K562 (cell line): Measurements from ENCODE around the gene PYHIN1. TPM values are rescaled to one million over a fixed set of nuclear protein-coding genes. Genes with fewer than 3 reads are reported as not detected.

Experiments used
- ATAC-seq: fragments of 200-7000 bp; cut with Tn5 transposase; 3 replicates; pipeline ENCODE4 v1.9.1; 2020; ENCODE audit warnings: moderate library complexity
- BruUV-seq: library from RNA; stranded (reverse); fragments of 400-500 nt; replicated peaks from 2 replicates; lab custom pipeline; 2021; lab: Mats Ljungman, UMichigan
- CTCF ChIA-PET: fragments of 300-600 bp; formaldehyde crosslinking; extraction: SDS; loops from one replicate; lab custom pipeline; 2021; ENCODE audit warnings: low intra/inter-chr PET ratio; lab: Yijun Ruan, JAX
- POLR2A ChIA-PET: fragments of 300-600, 350-650 bp; sonication (Branson Sonifier 250); formaldehyde crosslinking; extraction: SDS; loops from one replicate; lab custom pipeline; 2021; ENCODE audit warnings: antibody characterized with exemption, inconsistent platforms; lab: Yijun Ruan, JAX
- DNase-seq, 4 experiments: peaks; one replicate each; pipeline versions ENCODE4 v3.0.0 to v3.0.0-alpha.2; 2011 to 2018; ENCODE audit warnings: low spot score in 3 of 4, mixed read lengths in 3 of 4; ENCODE audit errors: extremely low read depth in 1 of 4
- FAIRE-seq: peaks from 2 replicates; lab custom pipeline; 2011; peaks lifted over from hg19 to GRCh38; lab: Jason Lieb, UNC
- H2AFZ ChIP-seq: 2 replicates; pipeline ENCODE4 v1.6.0; 2011; ENCODE audit warnings: low read depth, low read length, control low read depth, inconsistent platforms
- H3K27ac ChIP-seq: fragments of 200-600 bp; 3 replicates; pipeline ENCODE4 v1.8.0; 2011; ENCODE audit warnings: low read depth, mild to moderate bottlenecking, control low read depth, inconsistent platforms, low read length, moderate library complexity, mixed read lengths; ENCODE audit errors: extremely low read depth
- H3K27me3 ChIP-seq, 2 experiments: fragments of 300-600 bp in 1 of 2; 2 replicates in 1 of 2; 3 replicates in 1 of 2; pipeline versions ENCODE4 v1.6.0 to v1.8.0; 2011; ENCODE audit warnings: inconsistent platforms in 2 of 2, low read length in 2 of 2, mild to moderate bottlenecking in 1 of 2, mixed read lengths in 1 of 2, moderate library complexity in 1 of 2; ENCODE audit not compliant: control insufficient read depth in 2 of 2, insufficient read depth in 2 of 2
- H3K36me3 ChIP-seq: fragments of 300-600 bp; 3 replicates; pipeline ENCODE4 v1.8.0; 2011; ENCODE audit warnings: mild to moderate bottlenecking, low read length, inconsistent platforms; ENCODE audit not compliant: control insufficient read depth, insufficient read depth
- H3K4me1 ChIP-seq, 2 experiments: fragments of 200-600 bp in 1 of 2; replicated peaks in 1 of 2; 2 replicates in 1 of 2; 3 replicates in 1 of 2; pipeline versions ENCODE4 v1.5.1 to v1.8.0; 2011; ENCODE audit warnings: inconsistent platforms in 2 of 2, low read length in 2 of 2, mild to moderate bottlenecking in 1 of 2, mixed read lengths in 1 of 2, moderate library complexity in 1 of 2; ENCODE audit not compliant: control insufficient read depth in 2 of 2, insufficient read depth in 2 of 2
- H3K4me2 ChIP-seq: 2 replicates; pipeline ENCODE4 v1.6.1; 2011; ENCODE audit warnings: low read length, control low read depth, inconsistent platforms, mixed read lengths; ENCODE audit not compliant: insufficient read depth
- H3K4me3 ChIP-seq: fragments of 200-600 bp; sonication (generic), shearing (Covaris generic); 2 replicates; pipeline ENCODE4 v1.5.1; 2016; ENCODE audit warnings: control low read depth, inconsistent platforms
- H3K79me2 ChIP-seq: fragments of 200-600 bp; 3 replicates; pipeline ENCODE4 v1.8.0; 2011; ENCODE audit warnings: low read length, inconsistent platforms; ENCODE audit not compliant: control insufficient read depth, insufficient read depth
- H3K9ac ChIP-seq, 2 experiments: 2 replicates each; pipeline versions ENCODE4 v1.6.0 to v1.6.1; 2011; ENCODE audit warnings: low read depth in 2 of 2, low read length in 2 of 2, control low read depth in 1 of 2, inconsistent platforms in 1 of 2, mild to moderate bottlenecking in 1 of 2, mixed read lengths in 1 of 2; ENCODE audit not compliant: insufficient read depth in 1 of 2
- H3K9me1 ChIP-seq: one replicate; pipeline ENCODE4 v1.6.0; 2011; ENCODE audit warnings: inconsistent platforms, mild to moderate bottlenecking, low read length, moderate library complexity; ENCODE audit not compliant: control insufficient read depth, insufficient read depth
- H3K9me3 ChIP-seq: replicated peaks from 2 replicates; pipeline ENCODE4 v1.5.1; 2011; ENCODE audit warnings: low read depth, low read length, inconsistent platforms; ENCODE audit not compliant: control insufficient read depth, insufficient read depth
- H4K20me1 ChIP-seq: replicated peaks from 2 replicates; pipeline ENCODE4 v1.6.1; 2011; ENCODE audit warnings: low read length, inconsistent platforms, mixed read lengths; ENCODE audit not compliant: control insufficient read depth, insufficient read depth
- CC2D1A ChIP-seq: fragments of 450-650 bp; IDR thresholded peaks from 2 replicates; pipeline ENCODE4 v1.6.1; 2017; ENCODE audit warnings: mild to moderate bottlenecking
- GABPB2 ChIP-seq: fragments of 250-450 bp; sonication (Bioruptor Pico); conservative IDR thresholded peaks from 2 replicates; pipeline ENCODE4 v1.5.1; 2021; ENCODE audit warnings: mild to moderate bottlenecking
- ILK ChIP-seq: fragments of 450-650 bp; IDR thresholded peaks from 2 replicates; pipeline ENCODE4 v1.6.1; 2016; ENCODE audit warnings: missing genetic modification characterization, low read depth, mild to moderate bottlenecking, missing compliant biosample characterization, moderate library complexity, borderline replicate concordance
- MITF ChIP-seq: IDR thresholded peaks from 2 replicates; pipeline ENCODE4 v1.6.1; 2014; ENCODE audit warnings: antibody characterized with exemption
- MYC ChIP-seq, 2 experiments: fragments of 250-450 bp in 1 of 2; sonication (Bioruptor Pico) in 1 of 2; IDR thresholded peaks; 2 replicates each; pipeline versions ENCODE4 v1.5.1 to v1.6.1; 2012 to 2021; ENCODE audit warnings: low read depth in 2 of 2, borderline replicate concordance in 1 of 2, improper control_type of control experiment in 1 of 2, low read length in 1 of 2, mild to moderate bottlenecking in 1 of 2, moderate library complexity in 1 of 2
- POLR2AphosphoS2 ChIP-seq: IDR thresholded peaks from 2 replicates; pipeline ENCODE4 v1.6.1; 2012; ENCODE audit warnings: low read length, improper control_type of control experiment
- TSHZ1 ChIP-seq: fragments of 250-450 bp; sonication (Bioruptor Pico); IDR thresholded peaks from 2 replicates; pipeline ENCODE4 v1.4.0; 2020; ENCODE audit warnings: mild to moderate bottlenecking, moderate library complexity
- ZNF282 ChIP-seq: sonication (generic); formaldehyde crosslinking; IDR thresholded peaks from 2 replicates; pipeline ENCODE4 v1.8.1; 2023; ENCODE audit warnings: missing genetic modification reagents
- ZNF586 ChIP-seq: fragments of 450-650 bp; formaldehyde crosslinking; conservative IDR thresholded peaks from 2 replicates; pipeline ENCODE4 v1.4.0; 2020; ENCODE audit warnings: mild to moderate bottlenecking, moderate library complexity
- ZNF644 ChIP-seq: fragments of 200-800 bp; sonication (Bioruptor generic); IDR thresholded peaks from 2 replicates; pipeline ENCODE4 v1.6.1; 2016; ENCODE audit warnings: low read depth, missing genetic modification characterization, missing compliant biosample characterization
- WGBS: fragments of 100-300 bp; shearing (Covaris generic); methylation state at CpG from one replicate; pipeline ENCODE4 v1.1.6; 2016; ENCODE audit warnings: low coverage, mixed read lengths; ENCODE audit not compliant: insufficient coverage; ENCODE audit errors: missing lambda C conversion rate; 5-methylcytosine and 5-hydroxymethylcytosine counted together
- in situ Hi-C: fragments of 300-500 bp; cut with MboI; formaldehyde crosslinking; loops from 4 replicates; pipeline ENCODE4 v1.15.0; 2018; ENCODE audit warnings: inconsistent platforms, mixed read lengths
- intact Hi-C: fragments of 100-400 bp; cut with micrococcal nuclease; formaldehyde crosslinking; loops from 2 replicates; pipeline ENCODE4 v1.14.2; 2022
- polyA plus RNA-seq, 8 experiments: library from polyadenylated mRNA; depleted of rRNA in 4 of 8; stranded (reverse) in 5 of 8; unstranded in 3 of 8; fragments of >200 nt; fragmentation: Nextera tagmentation in 2 of 8; fragmentation: Illumina TruSeq in 1 of 8; extraction: Ambion mirVana in 2 of 8; extraction: Trizol in 1 of 8; gene quantifications; 2 replicates each; pipeline versions ENCODE4 v1.2.1 to v1.2.3, GENCODE V29; 2011 to 2014; ENCODE audit warnings: inconsistent platforms in 1 of 8, missing spikeins in 1 of 8
- total RNA-seq, 7 experiments: library from RNA; depleted of rRNA in 6 of 7; stranded (reverse); fragments of >200 nt in 6 of 7; fragmentation: Illumina TruSeq in 2 of 7; extraction: Trizol in 2 of 7; gene quantifications; 2 replicates each; pipeline versions ENCODE4 v1.2.1 to v1.2.3, GENCODE V29; 2011 to 2021; ENCODE audit warnings: low replicate concordance in 1 of 7
- TF ChIP-seq, protein P1 (sequence below): sonication (generic); formaldehyde crosslinking; IDR thresholded peaks from 2 replicates; pipeline ENCODE4 v1.8.0; 2023; ENCODE audit warnings: mild to moderate bottlenecking, missing genetic modification reagents
- TF ChIP-seq, protein P2 (sequence below): fragments of 450-650 bp; IDR thresholded peaks from 2 replicates; pipeline ENCODE4 v1.6.1; 2016

PYHIN1 gene
- total and polyA plus RNA-seq, 9 of the 15 experiments (the other 6 are each of a cell fraction or from before 2014, with no cell fraction given), result not detected

DNA sequence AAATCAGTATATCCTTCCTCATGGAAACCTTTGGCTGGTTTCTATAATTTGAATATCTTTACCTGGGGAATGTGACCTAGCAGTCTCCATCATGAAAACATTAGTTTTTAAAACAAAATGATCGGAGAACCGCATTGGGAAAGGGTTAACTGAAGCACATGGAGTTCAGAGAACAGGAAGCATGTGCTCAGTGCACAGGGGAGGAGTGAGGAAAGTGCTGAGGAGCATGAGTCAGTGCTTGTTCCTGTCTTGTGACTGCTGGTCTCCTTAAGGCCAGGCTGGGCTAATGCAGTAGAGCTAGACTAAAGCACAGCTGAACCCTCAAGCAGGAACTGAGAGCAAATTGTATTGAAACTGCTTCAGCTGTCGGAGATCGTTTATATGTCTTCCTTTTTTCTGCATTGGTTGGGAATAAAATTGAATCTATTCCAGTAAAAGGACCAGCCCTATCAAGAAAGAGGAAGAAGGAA is 84.1 kb downstream of the PYHIN1 start:
- peak overlapping the region; percentile 79 for H2AFZ ChIP-seq
- H3K79me2 ChIP-seq, result no peaks in the 10 kb centered on the region
- no peaks in the 10 kb centered on the region for H3K9me1 ChIP-seq
- no peaks in the 10 kb centered on the region; the same call in 1 of the 2 replicates for H3K9me3 ChIP-seq
- H3K36me3 ChIP-seq, result no peaks in the 10 kb centered on the region
- ChIA-PET POLR2A (no interaction called here), CTCF (no interaction called here)
- in situ Hi-C loops, result no loop called here
- FAIRE-seq (no peak), DNase-seq (peak in 2 of 4 experiments; percentile 26 to 72), ATAC-seq (peak; percentile 86)
- no peak overlapping the region; the same call in 2 of the 3 replicates for H3K27ac ChIP-seq
- WGBS, result 12% methylated on average over 4 of the region's 4 CpGs
- H3K4me3 ChIP-seq, result no peak overlapping the region
- H4K20me1 ChIP-seq, result no peaks in the 10 kb centered on the region
- no peak overlapping the region for H3K4me2 ChIP-seq
- H3K27me3 ChIP-seq, result no peaks in the 10 kb centered on the region
- H3K9ac ChIP-seq, result no peak overlapping the region
- H3K4me1 ChIP-seq, result no peaks in the 10 kb centered on the region; a peak in 2 of 5 replicates
- no TSS peak for BruUV-seq
- intact Hi-C loops, result no loop called here
- peak; percentile 85 for TF ChIP-seq MITF
- TF ChIP-seq CC2D1A, result no peak
- peak; percentile 96 for TF ChIP-seq MYC (IDR thresholded peaks at IDR 0.05; ENCODE audit: low read depth, low read length)
- no peak; the same call in 1 of the 2 replicates for TF ChIP-seq MYC (CRISPR knock-in tag; IDR thresholded peaks at IDR 0.05; ENCODE audit: borderline replicate concordance, low read depth)
- no peak for TF ChIP-seq POLR2AphosphoS2
- no peak for TF ChIP-seq TSHZ1
- no peak for TF ChIP-seq ZNF282 (CRISPR knock-in tag)
- no peak for TF ChIP-seq GABPB2 (CRISPR knock-in tag)
- TF ChIP-seq, protein P1, sequence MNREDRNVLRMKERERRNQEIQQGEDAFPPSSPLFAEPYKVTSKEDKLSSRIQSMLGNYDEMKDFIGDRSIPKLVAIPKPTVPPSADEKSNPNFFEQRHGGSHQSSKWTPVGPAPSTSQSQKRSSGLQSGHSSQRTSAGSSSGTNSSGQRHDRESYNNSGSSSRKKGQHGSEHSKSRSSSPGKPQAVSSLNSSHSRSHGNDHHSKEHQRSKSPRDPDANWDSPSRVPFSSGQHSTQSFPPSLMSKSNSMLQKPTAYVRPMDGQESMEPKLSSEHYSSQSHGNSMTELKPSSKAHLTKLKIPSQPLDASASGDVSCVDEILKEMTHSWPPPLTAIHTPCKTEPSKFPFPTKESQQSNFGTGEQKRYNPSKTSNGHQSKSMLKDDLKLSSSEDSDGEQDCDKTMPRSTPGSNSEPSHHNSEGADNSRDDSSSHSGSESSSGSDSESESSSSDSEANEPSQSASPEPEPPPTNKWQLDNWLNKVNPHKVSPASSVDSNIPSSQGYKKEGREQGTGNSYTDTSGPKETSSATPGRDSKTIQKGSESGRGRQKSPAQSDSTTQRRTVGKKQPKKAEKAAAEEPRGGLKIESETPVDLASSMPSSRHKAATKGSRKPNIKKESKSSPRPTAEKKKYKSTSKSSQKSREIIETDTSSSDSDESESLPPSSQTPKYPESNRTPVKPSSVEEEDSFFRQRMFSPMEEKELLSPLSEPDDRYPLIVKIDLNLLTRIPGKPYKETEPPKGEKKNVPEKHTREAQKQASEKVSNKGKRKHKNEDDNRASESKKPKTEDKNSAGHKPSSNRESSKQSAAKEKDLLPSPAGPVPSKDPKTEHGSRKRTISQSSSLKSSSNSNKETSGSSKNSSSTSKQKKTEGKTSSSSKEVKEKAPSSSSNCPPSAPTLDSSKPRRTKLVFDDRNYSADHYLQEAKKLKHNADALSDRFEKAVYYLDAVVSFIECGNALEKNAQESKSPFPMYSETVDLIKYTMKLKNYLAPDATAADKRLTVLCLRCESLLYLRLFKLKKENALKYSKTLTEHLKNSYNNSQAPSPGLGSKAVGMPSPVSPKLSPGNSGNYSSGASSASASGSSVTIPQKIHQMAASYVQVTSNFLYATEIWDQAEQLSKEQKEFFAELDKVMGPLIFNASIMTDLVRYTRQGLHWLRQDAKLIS (CRISPR knock-in tag), result no peak
- TF ChIP-seq ZNF644 (tag), result peak; percentile 78
- TF ChIP-seq ZNF586 (CRISPR knock-in tag), result no peak
- no peak for TF ChIP-seq ILK (tag)
- TF ChIP-seq, protein P2, sequence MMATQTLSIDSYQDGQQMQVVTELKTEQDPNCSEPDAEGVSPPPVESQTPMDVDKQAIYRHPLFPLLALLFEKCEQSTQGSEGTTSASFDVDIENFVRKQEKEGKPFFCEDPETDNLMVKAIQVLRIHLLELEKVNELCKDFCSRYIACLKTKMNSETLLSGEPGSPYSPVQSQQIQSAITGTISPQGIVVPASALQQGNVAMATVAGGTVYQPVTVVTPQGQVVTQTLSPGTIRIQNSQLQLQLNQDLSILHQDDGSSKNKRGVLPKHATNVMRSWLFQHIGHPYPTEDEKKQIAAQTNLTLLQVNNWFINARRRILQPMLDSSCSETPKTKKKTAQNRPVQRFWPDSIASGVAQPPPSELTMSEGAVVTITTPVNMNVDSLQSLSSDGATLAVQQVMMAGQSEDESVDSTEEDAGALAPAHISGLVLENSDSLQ, result no peak
